Neuronal stem cell (in vitro differentiated cells): ENCODE results near the gene MIA.

ENCODE experiments used
- DNase-seq: peaks from one replicate; pipeline ENCODE4 v3.0.0-alpha.2; 2013; ENCODE audit warnings: low spot score
- H2AFZ ChIP-seq: one replicate; pipeline ENCODE4 v1.6.1; 2013; ENCODE audit warnings: mild to moderate bottlenecking, low read length, inconsistent platforms
- H2AK5ac ChIP-seq: 2 replicates; pipeline ENCODE4 v1.6.1; 2013; ENCODE audit warnings: low read depth, mild to moderate bottlenecking, inconsistent platforms, low read length, moderate library complexity, mixed read lengths
- H2BK120ac ChIP-seq: 2 replicates; pipeline ENCODE4 v1.6.1; 2013; ENCODE audit warnings: low read depth, mild to moderate bottlenecking, inconsistent platforms, low read length, moderate library complexity, mixed read lengths
- H2BK12ac ChIP-seq: one replicate; pipeline ENCODE4 v1.6.1; 2013; ENCODE audit warnings: low read length, inconsistent platforms
- H2BK15ac ChIP-seq: 2 replicates; pipeline ENCODE4 v1.6.1; 2013; ENCODE audit warnings: mild to moderate bottlenecking, low read length, inconsistent platforms, mixed read lengths
- H2BK5ac ChIP-seq: one replicate; pipeline ENCODE4 v1.6.1; 2013; ENCODE audit warnings: inconsistent platforms, mild to moderate bottlenecking, low read length, moderate library complexity
- H3K14ac ChIP-seq: one replicate; pipeline ENCODE4 v1.6.1; 2013; ENCODE audit warnings: low read length, inconsistent platforms
- H3K18ac ChIP-seq: 2 replicates; pipeline ENCODE4 v1.6.1; 2013; ENCODE audit warnings: low read length, inconsistent platforms
- H3K23ac ChIP-seq: 2 replicates; pipeline ENCODE4 v1.6.1; 2013; ENCODE audit warnings: low read depth, mild to moderate bottlenecking, mixed read lengths, low read length, inconsistent platforms; ENCODE audit not compliant: poor library complexity
- H3K27ac ChIP-seq: replicated peaks from 3 replicates; pipeline ENCODE4 v1.5.1; 2013; ENCODE audit warnings: low read length, inconsistent platforms
- H3K27me3 ChIP-seq, 3 experiments: 2 replicates each; pipeline ENCODE4 v1.6.1; 2013; ENCODE audit warnings: low read length in 3 of 3, mild to moderate bottlenecking in 2 of 3, inconsistent platforms in 1 of 3, low read depth in 1 of 3, mixed read lengths in 1 of 3, moderate library complexity in 1 of 3; ENCODE audit not compliant: control insufficient read depth in 3 of 3, insufficient read depth in 3 of 3
- H3K36me3 ChIP-seq, 2 donors: replicated peaks in 1 of 2; 2 replicates each; pipeline ENCODE4 v1.6.1; 2013; ENCODE audit warnings: low read length in 2 of 2; ENCODE audit not compliant: control insufficient read depth in 2 of 2, insufficient read depth in 2 of 2
- H3K4ac ChIP-seq: 2 replicates; pipeline ENCODE4 v1.6.1; 2013; ENCODE audit warnings: inconsistent platforms, mild to moderate bottlenecking, low read length, moderate library complexity
- H3K4me1 ChIP-seq, 2 donors: 1 replicate in 1 of 2; 2 replicates in 1 of 2; pipeline ENCODE4 v1.6.1; 2013; ENCODE audit warnings: low read length in 2 of 2, low read depth in 1 of 2; ENCODE audit not compliant: control insufficient read depth in 2 of 2, insufficient read depth in 1 of 2
- H3K4me2 ChIP-seq: one replicate; pipeline ENCODE4 v1.6.1; 2013; ENCODE audit warnings: mild to moderate bottlenecking, low read length, inconsistent platforms; ENCODE audit not compliant: insufficient read depth, poor library complexity, severe bottlenecking
- H3K4me3 ChIP-seq, 2 donors: 2 replicates each; pipeline ENCODE4 v1.5.1; 2013; ENCODE audit warnings: low read length in 2 of 2, mild to moderate bottlenecking in 2 of 2, inconsistent platforms in 1 of 2, moderate library complexity in 1 of 2
- H3K79me1 ChIP-seq: one replicate; pipeline ENCODE4 v1.6.1; 2013; ENCODE audit warnings: low read depth, mild to moderate bottlenecking, inconsistent platforms, low read length, moderate library complexity
- H3K9ac ChIP-seq: one replicate; pipeline ENCODE4 v1.6.1; 2013; ENCODE audit warnings: mild to moderate bottlenecking, low read depth, low read length, inconsistent platforms; ENCODE audit not compliant: poor library complexity
- H3K9me3 ChIP-seq, 2 donors: replicated peaks in 1 of 2; 2 replicates each; pipeline versions ENCODE3 to v1.6.1; 2013; ENCODE audit warnings: low read length in 2 of 2, mild to moderate bottlenecking in 2 of 2, inconsistent platforms in 1 of 2, low read depth in 1 of 2, mixed read lengths in 1 of 2, moderate library complexity in 1 of 2; ENCODE audit not compliant: control insufficient read depth in 2 of 2, insufficient read depth in 1 of 2
- H4K8ac ChIP-seq: one replicate; pipeline ENCODE4 v1.6.1; 2013; ENCODE audit warnings: low read depth, mild to moderate bottlenecking, inconsistent platforms, low read length, moderate library complexity
- H4K91ac ChIP-seq: one replicate; pipeline ENCODE4 v1.6.1; 2013; ENCODE audit warnings: low read length, low read depth, mild to moderate bottlenecking, inconsistent platforms; ENCODE audit not compliant: poor library complexity
- WGBS, 2 donors: extraction: QIAGEN DNeasy Blood & Tissue Kit; methylation state at CpG; one replicate each; pipeline ENCODE4 v1.1.7; 2013; ENCODE audit warnings: missing lambda C conversion rate in 2 of 2, mixed read lengths in 1 of 2; ENCODE audit not compliant: insufficient read length in 2 of 2, insufficient replicate concordance in 1 of 2; ENCODE audit errors: extremely low coverage in 2 of 2; 5-methylcytosine and 5-hydroxymethylcytosine counted together

Gene MIA

GRCh38 chr19:40776932-40777644 lies 1.8 kb downstream of the MIA start:
- H2AFZ ChIP-seq: peak overlapping the region; percentile 35
- no CpG with 5 or more reads among the region's 13 CpGs for WGBS, 2 donors
- no peak overlapping the region for H2BK15ac ChIP-seq
- H3K9me3 ChIP-seq: no peaks in the 10 kb centered on the region
- peak overlapping the region; percentile 100 for H3K27ac ChIP-seq
- peaks cover 0 to 1% of the 10 kb centered on the region in 2 donors for H3K36me3 ChIP-seq
- peak overlapping the region; percentile 38 for H3K9ac ChIP-seq
- H3K27me3 ChIP-seq: no peaks in the 10 kb centered on the region
- H2BK12ac ChIP-seq: no peak overlapping the region
- DNase-seq: peak; percentile 97
- H4K91ac ChIP-seq: no peak overlapping the region
- no peak overlapping the region for H3K4ac ChIP-seq
- H3K23ac ChIP-seq: no peak overlapping the region
- H3K4me3 ChIP-seq: peak overlapping the region; percentile 64 to 81
- peaks cover 0 to 6% of the 10 kb centered on the region in 2 donors for H3K4me1 ChIP-seq
- H4K8ac ChIP-seq: no peak overlapping the region
- H2BK120ac ChIP-seq: no peak overlapping the region
- H3K79me1 ChIP-seq: no peaks in the 10 kb centered on the region
- peak overlapping the region; percentile 70 for H2AK5ac ChIP-seq
- no peak overlapping the region for H2BK5ac ChIP-seq
- peak overlapping the region; percentile 69 for H3K18ac ChIP-seq
- H3K14ac ChIP-seq: no peak overlapping the region
- peak overlapping the region; percentile 58 for H3K4me2 ChIP-seq

- Histone ChIP-seq H2AK5ac (no peak overlapping the region), H3K14ac (no peak overlapping the region), H3K4me2 (peak overlapping the region; percentile 58), H3K4me1 (peaks cover 0 to 6% of the 10 kb centered on the region in 2 donors), H3K23ac (peak overlapping the region; percentile 18), H3K27ac (peak overlapping the region; percentile 100), H3K36me3 (peaks cover 0 to 1% of the 10 kb centered on the region in 2 donors), H4K91ac (no peak overlapping the region), H3K18ac (peak overlapping the region; percentile 25), H2AFZ (peak overlapping the region; percentile 35), H3K4ac (no peak overlapping the region), H3K79me1 (no peaks in the 10 kb centered on the region), H3K9me3 (no peaks in the 10 kb centered on the region), H2BK12ac (no peak overlapping the region), H3K4me3 (peak overlapping the region; percentile 64 to 81), H2BK5ac (no peak overlapping the region), H3K9ac (peak overlapping the region; percentile 38), H2BK15ac (no peak overlapping the region), H4K8ac (no peak overlapping the region), H3K27me3 (no peaks in the 10 kb centered on the region), H2BK120ac (no peak overlapping the region)
- no peak for DNase-seq
- no CpG with 5 or more reads among the region's 10 CpGs for WGBS, 2 donors
Observed at GRCh38 chr19:40777645-40777936, 2.3 kb downstream of the MIA start.

DNA sequence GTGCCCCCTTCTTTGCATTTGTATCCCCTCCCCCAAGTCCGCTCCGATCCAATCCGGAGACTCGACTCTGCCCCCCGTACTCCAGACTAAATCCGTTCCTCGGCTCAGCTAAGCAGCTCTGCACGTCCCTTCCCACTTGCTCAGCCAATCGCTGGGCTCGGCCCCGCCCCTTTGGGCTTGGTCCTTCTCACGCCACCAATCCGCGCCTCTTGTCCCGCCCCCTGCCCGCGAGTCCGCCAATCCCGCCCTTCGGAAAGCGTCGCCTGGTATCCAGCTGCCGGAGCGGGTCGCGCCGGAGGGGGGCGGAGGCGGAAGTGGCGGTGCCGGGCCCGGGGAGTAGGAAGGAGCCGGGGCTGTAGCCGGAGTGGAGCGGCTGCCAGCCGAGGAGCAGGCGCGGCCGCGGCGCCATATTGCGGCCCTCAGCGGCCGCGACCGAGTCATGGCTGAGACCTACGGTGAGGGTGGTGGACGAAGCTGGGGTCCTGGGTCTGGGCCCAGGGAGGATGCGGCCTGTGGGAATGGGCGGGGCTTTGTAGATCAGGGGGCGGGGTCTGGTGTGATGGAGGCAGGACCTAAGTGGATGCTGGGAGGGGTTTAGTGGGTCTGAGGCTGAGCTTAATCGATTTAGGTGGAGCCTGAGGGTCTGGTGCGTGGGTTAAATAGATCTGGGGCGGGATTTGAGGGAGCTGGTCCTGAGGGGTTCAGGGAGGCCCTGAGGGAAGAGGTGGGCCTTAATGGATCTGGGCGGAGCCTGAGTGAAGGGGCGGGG lies 2.8 kb downstream of the MIA start, which contains the start of gene RAB4B:
TSS of gene RAB4B (plus strand) at position 311 of the 769 bp plus-strand sequence. CDS start at position 440, 129 bp downstream.
- H2BK120ac ChIP-seq: no peak within 1 kb of the TSS
- H2AK5ac ChIP-seq: peak within 1 kb of the TSS; percentile 70
- H3K36me3 ChIP-seq: peaks cover 0 to 1% of the 10 kb centered on the region in 2 donors
- H3K4me2 ChIP-seq: peak within 1 kb of the TSS; percentile 58
- no peak within 1 kb of the TSS for H2BK15ac ChIP-seq
- H3K79me1 ChIP-seq: no peaks in the 10 kb centered on the region
- H3K18ac ChIP-seq: peak within 1 kb of the TSS; percentile 88
- no peak within 1 kb of the TSS for H4K8ac ChIP-seq
- peak within 1 kb of the TSS; percentile 64 to 98 for H3K4me3 ChIP-seq
- peak within 1 kb of the TSS; percentile 18 for H3K23ac ChIP-seq
- no peak within 1 kb of the TSS for H3K14ac ChIP-seq
- no peak within 1 kb of the TSS for H2BK12ac ChIP-seq
- peak within 1 kb of the TSS; percentile 77 for H3K9ac ChIP-seq
- no CpG with 5 or more reads among the region's 56 CpGs for WGBS, 2 donors
- H3K27me3 ChIP-seq: no peaks in the 10 kb centered on the region
- peak within 1 kb of the TSS; percentile 30 for H2BK5ac ChIP-seq
- no peak within 1 kb of the TSS for H4K91ac ChIP-seq
- H3K9me3 ChIP-seq: no peaks in the 10 kb centered on the region
- peak; percentile 100 for DNase-seq
- peaks cover 0 to 6% of the 10 kb centered on the region in 2 donors for H3K4me1 ChIP-seq
- peak within 1 kb of the TSS; percentile 100 for H3K27ac ChIP-seq
- H2AFZ ChIP-seq: peak within 1 kb of the TSS; percentile 92
- H3K4ac ChIP-seq: no peak within 1 kb of the TSS

GRCh38 chr19:40778706-40779284 lies 3.5 kb downstream of the MIA start:
- no peak overlapping the region for H3K9ac ChIP-seq
- no peak for DNase-seq
- peak overlapping the region; percentile 93 for H3K27ac ChIP-seq
- no peak overlapping the region for H4K91ac ChIP-seq
- peak overlapping the region; percentile 30 for H2BK5ac ChIP-seq
- no peak overlapping the region for H2BK120ac ChIP-seq
- H3K4me3 ChIP-seq: peak overlapping the region; percentile 64 to 98
- H4K8ac ChIP-seq: no peak overlapping the region
- H3K23ac ChIP-seq: no peak overlapping the region
- H3K4ac ChIP-seq: no peak overlapping the region
- peak overlapping the region; percentile 5 for H3K18ac ChIP-seq
- H3K14ac ChIP-seq: no peak overlapping the region
- no peaks in the 10 kb centered on the region for H3K27me3 ChIP-seq
- no peaks in the 10 kb centered on the region for H3K9me3 ChIP-seq
- H2AK5ac ChIP-seq: no peak overlapping the region
- peaks cover 0 to 1% of the 10 kb centered on the region in 2 donors for H3K36me3 ChIP-seq
- H3K4me2 ChIP-seq: peak overlapping the region; percentile 55
- H2BK12ac ChIP-seq: no peak overlapping the region
- H2BK15ac ChIP-seq: no peak overlapping the region
- peaks cover 0 to 6% of the 10 kb centered on the region in 2 donors for H3K4me1 ChIP-seq
- peaks cover 1% of the 10 kb centered on the region for H3K79me1 ChIP-seq
- H2AFZ ChIP-seq: peak overlapping the region; percentile 92
- no CpG with 5 or more reads among the region's 7 CpGs for WGBS, 2 donors
